Right kidney (tissue), 1 donor: ENCODE results near the gene DES.

Source experiments
- DNase-seq: peaks from one replicate; pipeline ENCODE4 v3.0.0-alpha.2; 2016

The DES gene

GRCh38 chr2:219419331-219420197 is 1.4 kb downstream of the DES start:
- no peak for DNase-seq

GRCh38 chr2:219420687-219421086 is 2.5 kb downstream of the DES start:
- no peak for DNase-seq

- no peak for DNase-seq
Measured at GRCh38 chr2:219421323-219421722, 3.1 kb downstream of the DES start.

- no peak for DNase-seq
Measured at GRCh38 chr2:219422952-219423534, 4.9 kb downstream of the DES start.

GRCh38 chr2:219423652-219424377 is 5.6 kb downstream of the DES start:
- no peak for DNase-seq

- DNase-seq = no peak
Measured at GRCh38 chr2:219425238-219426067, 7.3 kb downstream of the DES start.

GRCh38 chr2:219426068-219426443 is 7.9 kb downstream of the DES start:
- no peak for DNase-seq

GRCh38 chr2:219426534-219427136 is 8.5 kb downstream of the DES start:
- no peak for DNase-seq

GRCh38 chr2:219428469-219428868 is 10.3 kb downstream of the DES start:
- DNase-seq = no peak

GRCh38 chr2:219429958-219430606 is 11.9 kb downstream of the DES start:
- no peak for DNase-seq

GRCh38 chr2:219430633-219431615 is 12.7 kb downstream of the DES start:
- DNase-seq = no peak

- DNase-seq = no peak
Measured at GRCh38 chr2:219433666-219434467, 15.7 kb downstream of the DES start.

- DNase-seq = no peak
Measured at GRCh38 chr2:219434468-219434717, 16.2 kb downstream of the DES start.

GRCh38 chr2:219434718-219435525 is 16.7 kb downstream of the DES start, which contains the start of gene SPEG:
Gene SPEG, plus strand, starts transcription at chr2:219434843. Its CDS starts 135 bp downstream, at chr2:219434978.
- peak; percentile 63 for DNase-seq

- no peak for DNase-seq
Measured at GRCh38 chr2:219435701-219436100, 17.5 kb downstream of the DES start.

- DNase-seq = no peak
Measured at GRCh38 chr2:219436491-219436890, 18.3 kb downstream of the DES start.

GRCh38 chr2:219437141-219437540 is 19.0 kb downstream of the DES start:
- no peak for DNase-seq

GRCh38 chr2:219437690-219438206 is 19.6 kb downstream of the DES start:
- DNase-seq = no peak
